ENCODE measurements around the gene HHLA2. TPM values are rescaled to one million over a fixed set of nuclear protein-coding genes. Genes with fewer than 3 reads are reported as not detected.

HHLA2 gene
- total RNA-seq, 1 donor from 2014 or later: not detected

- H3K27ac Mint-ChIP-seq: no peak overlapping the region
- no peak overlapping the region for H3K4me3 Mint-ChIP-seq (ENCODE audit: low read depth)
- H3K9me3 Mint-ChIP-seq (ENCODE audit: low read depth): peaks cover 3% of the 10 kb centered on the region
- no peaks in the 10 kb centered on the region for H3K36me3 Mint-ChIP-seq (ENCODE audit: insufficient read depth)
- peaks cover 29% of the 10 kb centered on the region for H3K4me1 Mint-ChIP-seq (ENCODE audit: low read depth)
- no peak for DNase-seq (ENCODE audit: low spot score, unreplicated experiment)
- no peaks in the 10 kb centered on the region for H3K27me3 Mint-ChIP-seq
- no peak for TF ChIP-seq CTCF (IDR thresholded peaks at IDR 0.05; ENCODE audit: unreplicated experiment)
Measured at GRCh38 chr3:108343491-108343890, 47.1 kb downstream of the HHLA2 start.

- H3K4me3 Mint-ChIP-seq (ENCODE audit: low read depth): no peak overlapping the region
- no peak for TF ChIP-seq CTCF (IDR thresholded peaks at IDR 0.05; ENCODE audit: unreplicated experiment)
- no peak for DNase-seq (ENCODE audit: low spot score, unreplicated experiment)
- H3K9me3 Mint-ChIP-seq (ENCODE audit: low read depth): peaks cover 3% of the 10 kb centered on the region
- peaks cover 20% of the 10 kb centered on the region for H3K4me1 Mint-ChIP-seq (ENCODE audit: low read depth)
- H3K36me3 Mint-ChIP-seq (ENCODE audit: insufficient read depth): no peaks in the 10 kb centered on the region
- peak overlapping the region; percentile 80 for H3K27ac Mint-ChIP-seq
- H3K27me3 Mint-ChIP-seq: no peaks in the 10 kb centered on the region
Measured at GRCh38 chr3:108345492-108346205, 49.3 kb downstream of the HHLA2 start.

GRCh38 chr3:108346301-108347227, 50.2 kb downstream of the HHLA2 start:
- Mint-ChIP-seq H3K27me3 (no peaks in the 10 kb centered on the region), H3K4me3 (ENCODE audit: low read depth) (no peak overlapping the region), H3K4me1 (ENCODE audit: low read depth) (peaks cover 20% of the 10 kb centered on the region), H3K27ac (peak overlapping the region; percentile 80), H3K36me3 (ENCODE audit: insufficient read depth) (no peaks in the 10 kb centered on the region), H3K9me3 (ENCODE audit: low read depth) (peaks cover 3% of the 10 kb centered on the region)
- DNase-seq (ENCODE audit: low spot score, unreplicated experiment): no peak
- no peak for TF ChIP-seq CTCF (IDR thresholded peaks at IDR 0.05; ENCODE audit: unreplicated experiment)

GRCh38 chr3:108352176-108352575, 55.8 kb downstream of the HHLA2 start:
- TF ChIP-seq CTCF (IDR thresholded peaks at IDR 0.05; ENCODE audit: unreplicated experiment): no peak
- H3K4me1 Mint-ChIP-seq (ENCODE audit: low read depth): peaks cover 11% of the 10 kb centered on the region
- DNase-seq (ENCODE audit: low spot score, unreplicated experiment): no peak
- no peaks in the 10 kb centered on the region for H3K36me3 Mint-ChIP-seq (ENCODE audit: insufficient read depth)
- no peak overlapping the region for H3K27ac Mint-ChIP-seq
- H3K27me3 Mint-ChIP-seq: no peaks in the 10 kb centered on the region
- H3K9me3 Mint-ChIP-seq (ENCODE audit: low read depth): peaks cover 3% of the 10 kb centered on the region
- no peak overlapping the region for H3K4me3 Mint-ChIP-seq (ENCODE audit: low read depth)

GRCh38 chr3:108354562-108354961, 58.2 kb downstream of the HHLA2 start:
- Mint-ChIP-seq H3K27me3 (no peaks in the 10 kb centered on the region), H3K36me3 (ENCODE audit: insufficient read depth) (no peaks in the 10 kb centered on the region), H3K4me3 (ENCODE audit: low read depth) (no peak overlapping the region), H3K27ac (no peak overlapping the region), H3K4me1 (ENCODE audit: low read depth) (peaks cover 11% of the 10 kb centered on the region), H3K9me3 (ENCODE audit: low read depth) (no peaks in the 10 kb centered on the region)
- DNase-seq (ENCODE audit: low spot score, unreplicated experiment): no peak
- no peak for TF ChIP-seq CTCF (IDR thresholded peaks at IDR 0.05; ENCODE audit: unreplicated experiment)
